HG02852 (cell line): ENCODE results near the gene ANKAR.
"Not testable (repeated sequence)": the region's sequence is repeated elsewhere in the genome, so short reads cannot be mapped to it uniquely, and the experiment has no call there.

ENCODE experiments used
- ATAC-seq: cut with Tn5 transposase; IDR thresholded peaks from one replicate; pipeline ENCODE4 v1.9.1; 2021; ENCODE audit warnings: mild to moderate bottlenecking, moderate library complexity; ENCODE audit not compliant: unreplicated experiment

The ANKAR gene

GRCh38 chr2:189700681-189701080 is 26.2 kb downstream of the ANKAR start:
- ATAC-seq = no peak

GRCh38 chr2:189702071-189702470 is 27.6 kb downstream of the ANKAR start:
- no peak for ATAC-seq

GRCh38 chr2:189709501-189710221 is 35.2 kb downstream of the ANKAR start:
- no peak for ATAC-seq

- ATAC-seq = not testable (repeated sequence)
Measured at GRCh38 chr2:189717593-189717992, 43.1 kb downstream of the ANKAR start.

- no peak for ATAC-seq
Measured at GRCh38 chr2:189719571-189719970, 45.1 kb downstream of the ANKAR start.

GRCh38 chr2:189723192-189723591 is 48.7 kb downstream of the ANKAR start:
- no peak for ATAC-seq
